ENCODE results near the gene CDR2L.

The CDR2L gene

GRCh38 chr17:74987909-74988711 lies 678 bp downstream of the CDR2L start:
- Histone ChIP-seq H3K4me1 (ENCODE audit: low read length) (peaks cover 5% of the 10 kb centered on the region; the same call in 1 of the 2 replicates), H3K9ac (ENCODE audit: low read length) (no peak overlapping the region), H3K9me2 (replicated peaks; ENCODE audit: insufficient read depth, low read length) (no peaks in the 10 kb centered on the region), H3K4me3 (ENCODE audit: low read length) (peak overlapping the region; percentile 60), H3K36me3 (replicated peaks; ENCODE audit: insufficient read depth, low read length) (no peaks in the 10 kb centered on the region), H2AFZ (ENCODE audit: low read length) (0 out of 2 replicates have a peak overlapping the region, but pooled peaks have one; percentile 65), H3K9me3 (replicated peaks; ENCODE audit: insufficient read depth, low read length) (no peaks in the 10 kb centered on the region), H3F3A (ENCODE audit: insufficient read depth, low read length) (no peaks in the 10 kb centered on the region), H3K79me2 (ENCODE audit: low read length) (no peaks in the 10 kb centered on the region), H3K27me3 (replicated peaks; ENCODE audit: insufficient read depth, low read length) (peaks cover 59% of the 10 kb centered on the region), H3K4me2 (ENCODE audit: low read depth, low read length) (peak overlapping the region; percentile 92), H3K27ac (ENCODE audit: low read length) (no peak overlapping the region), H4K20me1 (ENCODE audit: insufficient read depth, low read length) (no peaks in the 10 kb centered on the region)
- DNase-seq, result no peak
- TF ChIP-seq EZH2phosphoT487 (IDR thresholded peaks at IDR 0.05; ENCODE audit: low read length) (no peak), EZH2 (optimal IDR thresholded peaks at IDR 0.05; ENCODE audit: low read depth, low read length) (no peak)
- TF ChIP-seq, protein P1, sequence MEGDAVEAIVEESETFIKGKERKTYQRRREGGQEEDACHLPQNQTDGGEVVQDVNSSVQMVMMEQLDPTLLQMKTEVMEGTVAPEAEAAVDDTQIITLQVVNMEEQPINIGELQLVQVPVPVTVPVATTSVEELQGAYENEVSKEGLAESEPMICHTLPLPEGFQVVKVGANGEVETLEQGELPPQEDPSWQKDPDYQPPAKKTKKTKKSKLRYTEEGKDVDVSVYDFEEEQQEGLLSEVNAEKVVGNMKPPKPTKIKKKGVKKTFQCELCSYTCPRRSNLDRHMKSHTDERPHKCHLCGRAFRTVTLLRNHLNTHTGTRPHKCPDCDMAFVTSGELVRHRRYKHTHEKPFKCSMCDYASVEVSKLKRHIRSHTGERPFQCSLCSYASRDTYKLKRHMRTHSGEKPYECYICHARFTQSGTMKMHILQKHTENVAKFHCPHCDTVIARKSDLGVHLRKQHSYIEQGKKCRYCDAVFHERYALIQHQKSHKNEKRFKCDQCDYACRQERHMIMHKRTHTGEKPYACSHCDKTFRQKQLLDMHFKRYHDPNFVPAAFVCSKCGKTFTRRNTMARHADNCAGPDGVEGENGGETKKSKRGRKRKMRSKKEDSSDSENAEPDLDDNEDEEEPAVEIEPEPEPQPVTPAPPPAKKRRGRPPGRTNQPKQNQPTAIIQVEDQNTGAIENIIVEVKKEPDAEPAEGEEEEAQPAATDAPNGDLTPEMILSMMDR (IDR thresholded peaks at IDR 0.05; ENCODE audit: low read length), result no peak

- TF ChIP-seq, protein P1 (IDR thresholded peaks at IDR 0.05; ENCODE audit: low read length), result no peak
- TF ChIP-seq EZH2phosphoT487 (IDR thresholded peaks at IDR 0.05; ENCODE audit: low read length) (no peak), EZH2 (optimal IDR thresholded peaks at IDR 0.05; ENCODE audit: low read depth, low read length) (no peak)
- no peaks in the 10 kb centered on the region for H3K36me3 ChIP-seq (replicated peaks; ENCODE audit: insufficient read depth, low read length)
- no peaks in the 10 kb centered on the region for H4K20me1 ChIP-seq (ENCODE audit: insufficient read depth, low read length)
- H3K27me3 ChIP-seq (replicated peaks; ENCODE audit: insufficient read depth, low read length), result peaks cover 39% of the 10 kb centered on the region
- no peak overlapping the region for H3K4me3 ChIP-seq (ENCODE audit: low read length)
- H3K9me2 ChIP-seq (replicated peaks; ENCODE audit: insufficient read depth, low read length), result no peaks in the 10 kb centered on the region
- H3K4me1 ChIP-seq (ENCODE audit: low read length), result peaks cover 5% of the 10 kb centered on the region; the same call in 1 of the 2 replicates
- no peak overlapping the region for H3K4me2 ChIP-seq (ENCODE audit: low read depth, low read length)
- no peaks in the 10 kb centered on the region for H3K9me3 ChIP-seq (replicated peaks; ENCODE audit: insufficient read depth, low read length)
- no peak overlapping the region for H3K9ac ChIP-seq (ENCODE audit: low read length)
- no peaks in the 10 kb centered on the region for H3K79me2 ChIP-seq (ENCODE audit: low read length)
- H3F3A ChIP-seq (ENCODE audit: insufficient read depth, low read length), result no peaks in the 10 kb centered on the region
- H3K27ac ChIP-seq (ENCODE audit: low read length), result no peak overlapping the region
- no peak for DNase-seq
- no peak overlapping the region for H2AFZ ChIP-seq (ENCODE audit: low read length)
These were observed 3.2 kb downstream of the CDR2L start for GRCh38 chr17:74990581-74991105.

GRCh38 chr17:74992223-74992622 lies 4.8 kb downstream of the CDR2L start:
- Histone ChIP-seq H3K9me2 (replicated peaks; ENCODE audit: insufficient read depth, low read length) (no peaks in the 10 kb centered on the region), H3K4me3 (ENCODE audit: low read length) (no peak overlapping the region), H3K27me3 (replicated peaks; ENCODE audit: insufficient read depth, low read length) (peaks cover 30% of the 10 kb centered on the region), H2AFZ (ENCODE audit: low read length) (no peak overlapping the region), H3K9me3 (replicated peaks; ENCODE audit: insufficient read depth, low read length) (no peaks in the 10 kb centered on the region), H3K27ac (ENCODE audit: low read length) (no peak overlapping the region), H3K36me3 (replicated peaks; ENCODE audit: insufficient read depth, low read length) (no peaks in the 10 kb centered on the region), H3K79me2 (ENCODE audit: low read length) (no peaks in the 10 kb centered on the region), H3K4me2 (ENCODE audit: low read depth, low read length) (no peak overlapping the region), H4K20me1 (ENCODE audit: insufficient read depth, low read length) (no peaks in the 10 kb centered on the region), H3F3A (ENCODE audit: insufficient read depth, low read length) (no peaks in the 10 kb centered on the region), H3K9ac (ENCODE audit: low read length) (no peak overlapping the region), H3K4me1 (ENCODE audit: low read length) (no peaks in the 10 kb centered on the region)
- no peak for TF ChIP-seq EZH2phosphoT487 (IDR thresholded peaks at IDR 0.05; ENCODE audit: low read length)
- TF ChIP-seq EZH2 (optimal IDR thresholded peaks at IDR 0.05; ENCODE audit: low read depth, low read length), result no peak
- TF ChIP-seq, protein P1 (IDR thresholded peaks at IDR 0.05; ENCODE audit: low read length), result no peak
- no peak for DNase-seq
